Naive B cell (primary cell): ENCODE data around the gene TMEM190. TPM values are rescaled to one million over a fixed set of nuclear protein-coding genes. Genes with fewer than 3 reads are reported as not detected.
A peak's percentile ranks its signal among the peaks of the same experiment; 100 is the strongest.
"Not testable (repeated sequence)": the region's sequence is repeated elsewhere in the genome, so short reads cannot be mapped to it uniquely, and the experiment has no call there.

Experiments
- ATAC-seq, 2 donors: fragments of 150-1000 bp; cut with Tn5 transposase; 2 replicates each; pipeline ENCODE4 v1.10.0; 2021; ENCODE audit warnings: low read depth in 2 of 2, mild to moderate bottlenecking in 2 of 2, moderate library complexity in 2 of 2
- DNase-seq: peaks from one replicate; pipeline ENCODE4 v3.0.0; 2022
- H3K27ac Mint-ChIP-seq, 6 donors: one replicate each; pipeline ENCODE4 v1.8.0; 2020 to 2022; ENCODE audit warnings: mild to moderate bottlenecking in 6 of 6, mixed read lengths in 6 of 6, moderate library complexity in 5 of 6, inconsistent platforms in 2 of 6
- H3K27me3 Mint-ChIP-seq, 3 donors: one replicate each; pipeline ENCODE4 v1.8.0; 2021 to 2022; ENCODE audit warnings: mixed read lengths in 3 of 3, mild to moderate bottlenecking in 1 of 3
- H3K36me3 Mint-ChIP-seq, 2 donors: one replicate each; pipeline ENCODE4 v1.8.0; 2020 to 2022; ENCODE audit warnings: mixed read lengths in 2 of 2, inconsistent platforms in 1 of 2, mild to moderate bottlenecking in 1 of 2
- H3K4me1 Mint-ChIP-seq, 3 donors: one replicate each; pipeline ENCODE4 v1.8.0; 2020 to 2022; ENCODE audit warnings: mixed read lengths in 3 of 3, inconsistent platforms in 1 of 3, mild to moderate bottlenecking in 1 of 3, moderate library complexity in 1 of 3
- H3K4me3 Mint-ChIP-seq, 8 donors: one replicate each; pipeline ENCODE4 v1.8.0; 2020 to 2022; ENCODE audit warnings: mild to moderate bottlenecking in 8 of 8, mixed read lengths in 8 of 8, moderate library complexity in 8 of 8, inconsistent platforms in 2 of 8
- H3K9me3 Mint-ChIP-seq, 7 donors: one replicate each; pipeline ENCODE4 v1.8.0; 2020 to 2022; ENCODE audit warnings: mixed read lengths in 7 of 7, mild to moderate bottlenecking in 5 of 7, inconsistent platforms in 2 of 7, moderate library complexity in 1 of 7
- polyA plus RNA-seq, 6 donors: library from polyadenylated mRNA; unstranded; fragments of 300-500 nt; fragmentation: Illumina TruSeq; gene quantifications; one replicate each; pipeline ENCODE4 v1.2.3, GENCODE V29; 2021; ENCODE audit warnings: low read depth in 6 of 6

TMEM190 gene
- polyA plus RNA-seq, 6 donors from 2014 or later, result not detected

- Mint-ChIP-seq H3K27me3 (no peaks in the 10 kb centered on the region), H3K9me3 (no peaks in the 10 kb centered on the region), H3K4me3 (peak overlapping the region in 1 of 8 donors; percentile 47), H3K4me1 (peaks cover 30 to 48% (median 35%) of the 10 kb centered on the region in 3 donors), H3K27ac (peak overlapping the region in 3 of 6 donors; percentile 70 to 84 (median 76)), H3K36me3 (peaks cover 0 to 5% of the 10 kb centered on the region in 2 donors)
- ATAC-seq (no peak), DNase-seq (no peak)
These were observed 15.3 kb downstream of the TMEM190 start for GRCh38 chr19:55391702-55392615.

- H3K4me3 Mint-ChIP-seq, result peak overlapping the region in 2 of 8 donors; percentile 17 to 41
- H3K27me3 Mint-ChIP-seq, result no peaks in the 10 kb centered on the region
These were observed 16.5 kb downstream of the TMEM190 start for GRCh38 chr19:55392820-55393761.

GRCh38 chr19:55398200-55398925 is 21.7 kb downstream of the TMEM190 start:
- H3K27ac Mint-ChIP-seq, result peak overlapping the region in 2 of 6 donors; percentile 49 to 52
- peaks cover 0 to 6% (median 2%) of the 10 kb centered on the region in 3 donors for H3K4me1 Mint-ChIP-seq
- H3K27me3 Mint-ChIP-seq, result no peaks in the 10 kb centered on the region
- no peak for ATAC-seq
- peaks cover 4 to 5% of the 10 kb centered on the region in 2 donors for H3K36me3 Mint-ChIP-seq
- no peaks in the 10 kb centered on the region for H3K9me3 Mint-ChIP-seq
- no peak for DNase-seq
- peak overlapping the region in 1 of 8 donors; percentile 30 for H3K4me3 Mint-ChIP-seq

More at GRCh38 chr19:55392820-55393761, 16.5 kb downstream of the TMEM190 start:
- no peak for ATAC-seq
- no peak for DNase-seq
- Mint-ChIP-seq H3K9me3 (no peaks in the 10 kb centered on the region), H3K27ac (peak overlapping the region in 3 of 6 donors; percentile 30 to 86 (median 60)), H3K4me1 (peaks cover 27 to 37% (median 30%) of the 10 kb centered on the region in 3 donors), H3K36me3 (peaks cover 0 to 5% of the 10 kb centered on the region in 2 donors)

GRCh38 chr19:55400281-55401087 is 23.9 kb downstream of the TMEM190 start:
- no peak overlapping the region for H3K27ac Mint-ChIP-seq
- no peaks in the 10 kb centered on the region for H3K9me3 Mint-ChIP-seq
- no peaks in the 10 kb centered on the region for H3K27me3 Mint-ChIP-seq
- H3K36me3 Mint-ChIP-seq, result peaks cover 6 to 8% of the 10 kb centered on the region in 2 donors
- DNase-seq (no peak), ATAC-seq (no peak)
- peaks cover 3 to 8% (median 4%) of the 10 kb centered on the region in 3 donors for H3K4me1 Mint-ChIP-seq
- H3K4me3 Mint-ChIP-seq, result peak overlapping the region in 2 of 8 donors; percentile 3 to 53

GRCh38 chr19:55401390-55401789 is 24.8 kb downstream of the TMEM190 start:
- not testable (repeated sequence) for H3K27me3 Mint-ChIP-seq, DNase-seq, ATAC-seq, H3K27ac Mint-ChIP-seq, H3K4me3 Mint-ChIP-seq, H3K9me3 Mint-ChIP-seq
- Mint-ChIP-seq H3K4me1 (peaks cover 12 to 17% (median 13%) of the 10 kb centered on the region in 3 donors), H3K36me3 (peaks cover 12 to 17% of the 10 kb centered on the region in 2 donors)

- H3K9me3 Mint-ChIP-seq, result no peaks in the 10 kb centered on the region
- peak overlapping the region in 1 of 8 donors; percentile 30 for H3K4me3 Mint-ChIP-seq
- H3K27ac Mint-ChIP-seq, result peak overlapping the region in 1 of 6 donors; percentile 41
- ATAC-seq (no peak), DNase-seq (no peak)
- peaks cover 17 to 22% (median 18%) of the 10 kb centered on the region in 3 donors for H3K4me1 Mint-ChIP-seq
- peaks cover 12 to 24% of the 10 kb centered on the region in 2 donors for H3K36me3 Mint-ChIP-seq
- no peaks in the 10 kb centered on the region for H3K27me3 Mint-ChIP-seq
These were observed 25.9 kb downstream of the TMEM190 start for GRCh38 chr19:55402509-55402908.

- no peak for ATAC-seq
- peaks cover 2 to 11% (median 6%) of the 10 kb centered on the region in 7 donors for H3K9me3 Mint-ChIP-seq
- DNase-seq, result no peak
- peaks cover 20 to 31% (median 26%) of the 10 kb centered on the region in 3 donors for H3K4me1 Mint-ChIP-seq
- peaks cover 12 to 26% of the 10 kb centered on the region in 2 donors for H3K36me3 Mint-ChIP-seq
- H3K27ac Mint-ChIP-seq, result peak overlapping the region in 5 of 6 donors; percentile 28 to 94 (median 91)
- peak overlapping the region in 6 of 8 donors; percentile 78 to 92 (median 86) for H3K4me3 Mint-ChIP-seq
- no peaks in the 10 kb centered on the region for H3K27me3 Mint-ChIP-seq
These were observed 29.0 kb downstream of the TMEM190 start for GRCh38 chr19:55405638-55406037.

GRCh38 chr19:55406091-55406825 is 29.6 kb downstream of the TMEM190 start:
- Mint-ChIP-seq H3K4me1 (peaks cover 20 to 31% (median 26%) of the 10 kb centered on the region in 3 donors), H3K27me3 (no peaks in the 10 kb centered on the region), H3K4me3 (peak overlapping the region; percentile 78 to 92 (median 88)), H3K27ac (peak overlapping the region; percentile 76 to 99 (median 94)), H3K36me3 (peaks cover 12 to 26% of the 10 kb centered on the region in 2 donors), H3K9me3 (peaks cover 2 to 11% (median 8%) of the 10 kb centered on the region in 7 donors)
- DNase-seq (no peak), ATAC-seq (no peak)

- DNase-seq, result no peak
- ATAC-seq, result no peak
- H3K36me3 Mint-ChIP-seq, result peaks cover 10 to 26% of the 10 kb centered on the region in 2 donors
- H3K27me3 Mint-ChIP-seq, result no peaks in the 10 kb centered on the region
- H3K4me1 Mint-ChIP-seq, result peaks cover 20 to 31% (median 23%) of the 10 kb centered on the region in 3 donors
- H3K9me3 Mint-ChIP-seq, result peaks cover 2 to 11% (median 8%) of the 10 kb centered on the region in 7 donors
- H3K27ac Mint-ChIP-seq, result peak overlapping the region; percentile 76 to 99 (median 94)
- peak overlapping the region; percentile 78 to 99 (median 91) for H3K4me3 Mint-ChIP-seq
These were observed 30.4 kb downstream of the TMEM190 start for GRCh38 chr19:55406826-55407549.

- Mint-ChIP-seq H3K36me3 (peaks cover 8 to 26% of the 10 kb centered on the region in 2 donors), H3K4me1 (peaks cover 20 to 31% (median 23%) of the 10 kb centered on the region in 3 donors), H3K4me3 (peak within 1 kb of the TSS; percentile 91 to 99 (median 94)), H3K27ac (peak within 1 kb of the TSS; percentile 98 to 100 (median 100)), H3K9me3 (peaks cover 2 to 11% (median 8%) of the 10 kb centered on the region in 7 donors)
- DNase-seq, H3K27me3 Mint-ChIP-seq: not testable (repeated sequence)
- peak in 1 of 2 donors; percentile 1 for ATAC-seq
These were observed 30.8 kb downstream of the TMEM190 start, which contains the start of gene UBE2S for GRCh38 chr19:55407550-55407799. UBE2S (minus strand) TSS chr19:55407788; CDS start chr19:55407589, 199 bp downstream.
